GM12875 (cell line): ENCODE measurements around the gene PITPNC1.
"Not testable (repeated sequence)": the region's sequence is repeated elsewhere in the genome, so short reads cannot be mapped to it uniquely, and the experiment has no call there.

Experiments
- H3K4me3 ChIP-seq: one replicate; pipeline ENCODE4 v1.5.1; 2011; ENCODE audit warnings: low read depth, low read length, control low read depth
- TF ChIP-seq, protein P1 (sequence below): IDR thresholded peaks from 2 replicates; pipeline ENCODE4 v1.5.1; 2011; ENCODE audit warnings: low read depth, mild to moderate bottlenecking, control low read depth, inconsistent platforms, low read length, moderate library complexity, borderline replicate concordance; ENCODE audit not compliant: insufficient read depth

The PITPNC1 gene

DNA sequence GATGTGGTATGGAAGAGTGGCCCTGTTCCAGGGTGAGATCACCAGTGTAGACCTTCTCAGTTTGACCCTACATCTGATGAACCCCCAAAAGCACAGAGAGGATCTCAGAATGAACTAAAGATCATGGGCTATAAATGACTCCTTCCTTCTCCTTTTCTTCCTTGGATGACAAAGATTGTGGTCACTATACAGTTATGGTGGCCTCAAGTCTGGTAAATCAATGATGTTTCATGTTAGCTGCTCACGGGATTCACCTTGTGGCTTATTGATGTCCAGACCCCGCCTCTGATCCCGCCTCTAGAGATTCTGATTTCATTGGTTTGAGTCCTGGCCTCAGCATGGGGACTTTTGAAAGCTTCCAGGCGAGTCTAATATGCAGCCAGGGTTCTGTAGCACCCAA is 112.2 kb downstream of the PITPNC1 start:
- H3K4me3 ChIP-seq = no peak overlapping the region
- TF ChIP-seq, protein P1, sequence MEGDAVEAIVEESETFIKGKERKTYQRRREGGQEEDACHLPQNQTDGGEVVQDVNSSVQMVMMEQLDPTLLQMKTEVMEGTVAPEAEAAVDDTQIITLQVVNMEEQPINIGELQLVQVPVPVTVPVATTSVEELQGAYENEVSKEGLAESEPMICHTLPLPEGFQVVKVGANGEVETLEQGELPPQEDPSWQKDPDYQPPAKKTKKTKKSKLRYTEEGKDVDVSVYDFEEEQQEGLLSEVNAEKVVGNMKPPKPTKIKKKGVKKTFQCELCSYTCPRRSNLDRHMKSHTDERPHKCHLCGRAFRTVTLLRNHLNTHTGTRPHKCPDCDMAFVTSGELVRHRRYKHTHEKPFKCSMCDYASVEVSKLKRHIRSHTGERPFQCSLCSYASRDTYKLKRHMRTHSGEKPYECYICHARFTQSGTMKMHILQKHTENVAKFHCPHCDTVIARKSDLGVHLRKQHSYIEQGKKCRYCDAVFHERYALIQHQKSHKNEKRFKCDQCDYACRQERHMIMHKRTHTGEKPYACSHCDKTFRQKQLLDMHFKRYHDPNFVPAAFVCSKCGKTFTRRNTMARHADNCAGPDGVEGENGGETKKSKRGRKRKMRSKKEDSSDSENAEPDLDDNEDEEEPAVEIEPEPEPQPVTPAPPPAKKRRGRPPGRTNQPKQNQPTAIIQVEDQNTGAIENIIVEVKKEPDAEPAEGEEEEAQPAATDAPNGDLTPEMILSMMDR = no peak

DNA sequence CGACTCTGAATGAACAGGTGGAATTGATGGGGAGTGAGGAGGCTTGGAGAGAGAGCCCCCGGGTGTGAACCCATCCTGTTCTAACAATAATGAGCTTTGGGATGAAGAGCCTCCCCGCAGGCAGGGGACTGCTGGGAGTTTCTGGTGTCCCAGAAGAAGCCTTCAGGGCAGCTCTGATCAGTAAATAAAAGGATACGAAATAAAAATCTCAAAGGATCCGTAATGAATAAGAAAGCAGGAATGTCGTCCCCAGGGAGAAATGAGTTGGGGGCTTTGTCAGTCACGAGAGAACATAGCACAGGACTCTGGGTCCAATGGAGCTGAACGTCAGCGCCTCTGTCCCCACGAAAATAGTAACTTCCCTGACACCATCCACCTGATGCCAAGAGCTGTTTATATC is 113.4 kb downstream of the PITPNC1 start:
- no peak overlapping the region for H3K4me3 ChIP-seq
- TF ChIP-seq, protein P1 = no peak

DNA sequence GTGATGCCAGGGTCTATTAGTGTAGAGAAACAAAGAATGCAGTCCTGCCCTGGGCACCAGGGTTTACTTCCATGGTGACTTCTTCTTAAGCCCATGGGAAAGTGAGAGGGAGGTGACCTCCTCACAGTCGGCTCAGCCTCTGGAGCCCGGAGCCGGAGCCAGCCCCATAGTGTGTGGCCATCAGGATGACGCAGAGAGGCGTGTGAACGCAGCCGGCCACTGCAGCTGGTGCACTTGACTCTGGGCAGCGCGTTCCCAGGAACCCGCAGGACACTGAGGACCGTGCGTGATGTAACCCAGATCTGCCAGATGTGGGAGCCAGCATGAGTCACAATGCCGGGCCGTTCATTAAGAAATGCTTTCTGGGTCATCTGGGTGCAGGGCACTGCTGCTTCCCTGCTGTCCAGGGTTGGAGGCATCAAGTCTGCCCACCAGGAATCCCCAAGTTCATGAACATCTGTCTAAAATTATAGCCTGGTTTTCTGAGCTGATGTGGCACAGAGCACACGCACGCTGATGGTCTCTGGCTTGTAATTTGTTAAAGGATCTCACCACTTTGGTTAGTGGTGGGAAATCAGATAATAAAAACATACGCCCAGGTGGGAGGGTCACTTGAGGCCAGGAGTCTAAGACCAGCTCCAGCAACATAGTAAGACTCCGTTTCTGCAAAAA is 114.1 kb downstream of the PITPNC1 start:
- TF ChIP-seq, protein P1 = no peak
- H3K4me3 ChIP-seq = no peak overlapping the region

DNA sequence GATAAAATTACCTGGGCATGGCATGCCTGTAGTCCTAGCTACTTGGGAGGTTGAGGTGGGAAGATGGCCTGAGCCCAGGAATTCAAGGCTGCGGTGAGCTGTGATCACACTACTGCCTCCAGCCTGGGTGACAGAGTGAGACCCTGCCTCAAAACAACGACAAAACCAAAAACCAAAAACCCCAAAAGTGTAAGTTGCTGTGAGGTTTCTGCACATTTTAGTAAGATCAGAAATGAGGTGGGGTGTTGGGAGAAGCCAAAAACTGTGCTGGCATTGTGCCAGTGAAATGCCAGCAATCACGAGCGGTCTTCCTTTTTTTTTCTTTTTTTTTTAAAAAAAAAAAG is 114.6 kb downstream of the PITPNC1 start:
- TF ChIP-seq, protein P1 = no peak
- H3K4me3 ChIP-seq = no peak overlapping the region

DNA sequence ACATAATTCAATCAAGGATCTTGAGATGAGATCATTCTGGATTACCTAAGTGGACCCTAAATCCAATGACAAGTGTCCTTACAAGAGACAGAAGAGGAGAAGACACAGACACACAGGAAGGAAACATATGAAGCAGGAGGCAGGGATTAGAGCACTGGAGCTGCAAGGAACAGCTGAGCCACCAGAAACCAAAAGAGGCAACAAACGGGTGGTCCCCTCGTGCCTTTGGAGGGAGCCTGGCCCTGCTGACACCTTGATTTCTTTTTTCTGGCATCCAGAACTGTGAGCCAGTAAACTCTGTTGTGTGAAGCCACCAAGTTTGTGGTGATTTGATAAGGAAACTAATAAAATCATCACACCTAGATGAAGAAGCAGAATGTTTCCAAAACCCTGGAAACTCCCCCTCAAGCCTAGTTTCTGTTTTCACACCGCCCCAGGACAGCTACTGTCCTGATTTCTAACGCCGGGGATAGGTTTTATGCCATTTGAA is 115.2 kb downstream of the PITPNC1 start:
- TF ChIP-seq, protein P1 = no peak
- H3K4me3 ChIP-seq = no peak overlapping the region

DNA sequence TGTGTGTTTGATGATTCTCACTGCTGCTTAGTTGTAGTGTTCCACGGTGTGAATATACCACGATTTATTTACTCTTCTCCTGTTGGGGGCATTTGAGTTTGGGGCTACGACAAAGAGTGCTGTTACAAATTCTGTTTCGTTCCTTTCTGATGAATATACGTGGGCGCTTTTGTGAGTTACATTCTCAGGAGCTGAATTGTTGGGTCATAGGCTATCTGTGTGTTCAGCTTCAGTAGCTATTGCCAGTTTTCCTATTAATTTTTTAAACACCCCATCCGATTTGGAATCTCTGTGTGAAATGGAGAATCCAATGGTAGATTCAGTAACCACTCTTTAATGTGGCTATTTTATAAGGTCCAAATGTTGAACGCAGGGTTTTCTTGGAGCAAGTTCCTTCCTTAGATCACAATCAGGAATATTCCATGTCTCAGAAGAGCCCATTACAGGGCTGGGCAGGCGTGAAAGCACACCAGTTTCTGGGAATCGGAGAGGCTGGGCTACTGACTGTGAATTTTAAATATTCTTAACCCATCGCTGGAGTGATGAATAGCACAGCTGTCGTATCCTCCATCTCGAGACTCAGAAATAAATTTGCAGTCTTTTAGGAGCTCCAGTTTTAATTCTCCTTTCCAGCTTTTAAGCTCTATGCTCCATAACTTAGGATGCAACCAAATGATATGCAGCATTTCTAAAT is 115.9 kb downstream of the PITPNC1 start:
- no peak overlapping the region for H3K4me3 ChIP-seq
- TF ChIP-seq, protein P1 = no peak

DNA sequence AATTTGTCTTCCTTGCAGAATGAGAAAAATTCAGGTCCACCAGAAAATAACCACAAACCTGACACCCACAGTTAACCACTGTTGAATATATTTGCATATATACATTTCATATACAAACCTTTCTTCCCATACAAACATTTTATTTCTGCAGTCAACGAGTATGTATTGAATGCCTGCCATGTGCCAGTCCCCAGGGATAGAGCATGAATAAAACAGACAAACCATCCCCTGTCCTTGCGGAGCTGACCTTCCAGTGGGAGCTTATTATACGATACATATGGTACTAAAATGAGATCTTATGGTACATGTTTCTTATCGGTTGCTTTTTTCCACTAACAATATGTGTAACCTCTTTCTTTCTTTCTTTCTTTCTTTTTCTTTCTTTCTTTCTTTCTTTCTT is 116.7 kb downstream of the PITPNC1 start:
- TF ChIP-seq, protein P1 = no peak

DNA sequence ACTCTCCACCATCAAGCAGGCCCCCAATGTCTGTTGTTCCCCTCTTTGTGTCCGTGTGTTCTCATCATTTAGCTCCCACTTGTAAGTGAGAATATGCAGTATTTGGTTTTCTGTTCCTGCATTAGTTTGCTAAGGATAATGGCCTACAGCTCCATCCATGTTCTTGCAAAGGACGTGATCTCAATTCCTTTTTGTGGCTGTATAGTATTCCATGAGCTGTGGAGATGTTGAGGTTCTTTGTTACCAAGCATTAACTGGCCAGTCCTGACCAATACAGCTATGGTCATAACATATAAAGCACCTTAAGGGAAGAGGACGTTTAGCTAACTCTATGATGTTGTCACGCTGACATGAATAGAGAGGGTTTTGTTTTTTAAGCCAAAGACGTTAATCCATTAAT is 118.5 kb downstream of the PITPNC1 start:
- not testable (repeated sequence) for H3K4me3 ChIP-seq

More for the DNA sequence above, 116.7 kb downstream of the PITPNC1 start:
- no peak overlapping the region for H3K4me3 ChIP-seq
